Uterus (tissue), 4 donors: ENCODE measurements around the gene CELF4. TPM values are rescaled to one million over a fixed set of nuclear protein-coding genes. Genes with fewer than 3 reads are reported as not detected.

Source experiments
- DNase-seq, 2 donors: peaks; one replicate each; pipeline ENCODE4 v3.0.0-alpha.2; 2019 to 2020
- H3K27ac ChIP-seq, 2 donors: fragments of 200-600 bp; sonication (generic); 1 replicate in 1 of 2; 2 replicates in 1 of 2; pipeline ENCODE4 v1.5.1; 2016 to 2018
- H3K27me3 ChIP-seq, 2 donors: fragments of 200-600 bp; sonication (generic); one replicate each; pipeline ENCODE4 v1.5.1; 2018 to 2019; ENCODE audit warnings: control low read depth in 1 of 2
- H3K36me3 ChIP-seq, 2 donors: fragments of 200-600 bp; sonication (generic); one replicate each; pipeline ENCODE4 v1.5.1; 2019; ENCODE audit warnings: control low read depth in 1 of 2
- H3K4me1 ChIP-seq, 2 donors: fragments of 200-600 bp; sonication (generic); one replicate each; pipeline ENCODE4 v1.5.1; 2018 to 2019; ENCODE audit warnings: control low read depth in 1 of 2
- H3K4me3 ChIP-seq, 2 donors: fragments of 200-600 bp; sonication (generic); 1 replicate in 1 of 2; 2 replicates in 1 of 2; pipeline ENCODE4 v1.5.1; 2018 to 2019; ENCODE audit warnings: mild to moderate bottlenecking in 1 of 2
- H3K9me3 ChIP-seq, 2 donors: fragments of 200-600 bp; sonication (generic); one replicate each; pipeline ENCODE4 v1.5.1; 2019; ENCODE audit warnings: control low read depth in 1 of 2
- POLR2A ChIP-seq, 2 donors: fragments of 450-650 bp; IDR thresholded peaks; one replicate each; pipeline ENCODE4 v1.6.1; 2016; ENCODE audit warnings: antibody characterized with exemption in 2 of 2, mild to moderate bottlenecking in 1 of 2, moderate library complexity in 1 of 2
- intact Hi-C: fragments of 100-400 bp; cut with DNase I; formaldehyde crosslinking; loops from one replicate; pipeline ENCODE4 v1.15.1; 2023; ENCODE audit warnings: low total_unique reads
- total RNA-seq, 4 donors: library from RNA; depleted of rRNA in 3 of 4; stranded (reverse); fragments of >200 nt in 3 of 4; gene quantifications; one replicate each; pipeline versions ENCODE4 v1.1.0 to v1.2.4, GENCODE V29; 2014 to 2023
- TF ChIP-seq, protein P1 (sequence below), 4 experiments: fragments of 200-600 bp in 2 of 4; fragments of 450-650 bp in 2 of 4; sonication (generic) in 2 of 4; IDR thresholded peaks; one replicate each; pipeline ENCODE4 v1.5.1; 2016 to 2019; ENCODE audit warnings: antibody characterized with exemption in 4 of 4, mild to moderate bottlenecking in 2 of 4, moderate library complexity in 1 of 4
- donor health status: DM: yes; HTN: yes; CAD: no.

Gene CELF4
- total RNA-seq, 4 donors from 2014 or later, result 0.18 to 1.7 TPM; not detected in 2

- no peak overlapping the region for H3K4me3 ChIP-seq
- no peak for DNase-seq
- H3K27me3 ChIP-seq, result no peaks in the 10 kb centered on the region
- TF ChIP-seq, protein P1, sequence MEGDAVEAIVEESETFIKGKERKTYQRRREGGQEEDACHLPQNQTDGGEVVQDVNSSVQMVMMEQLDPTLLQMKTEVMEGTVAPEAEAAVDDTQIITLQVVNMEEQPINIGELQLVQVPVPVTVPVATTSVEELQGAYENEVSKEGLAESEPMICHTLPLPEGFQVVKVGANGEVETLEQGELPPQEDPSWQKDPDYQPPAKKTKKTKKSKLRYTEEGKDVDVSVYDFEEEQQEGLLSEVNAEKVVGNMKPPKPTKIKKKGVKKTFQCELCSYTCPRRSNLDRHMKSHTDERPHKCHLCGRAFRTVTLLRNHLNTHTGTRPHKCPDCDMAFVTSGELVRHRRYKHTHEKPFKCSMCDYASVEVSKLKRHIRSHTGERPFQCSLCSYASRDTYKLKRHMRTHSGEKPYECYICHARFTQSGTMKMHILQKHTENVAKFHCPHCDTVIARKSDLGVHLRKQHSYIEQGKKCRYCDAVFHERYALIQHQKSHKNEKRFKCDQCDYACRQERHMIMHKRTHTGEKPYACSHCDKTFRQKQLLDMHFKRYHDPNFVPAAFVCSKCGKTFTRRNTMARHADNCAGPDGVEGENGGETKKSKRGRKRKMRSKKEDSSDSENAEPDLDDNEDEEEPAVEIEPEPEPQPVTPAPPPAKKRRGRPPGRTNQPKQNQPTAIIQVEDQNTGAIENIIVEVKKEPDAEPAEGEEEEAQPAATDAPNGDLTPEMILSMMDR (IDR thresholded peaks at IDR 0.05), result no peak
- no peak for TF ChIP-seq POLR2A (IDR thresholded peaks at IDR 0.05)
- H3K27ac ChIP-seq, result no peak overlapping the region
- no peaks in the 10 kb centered on the region for H3K9me3 ChIP-seq
- no peaks in the 10 kb centered on the region for H3K4me1 ChIP-seq
- intact Hi-C loops, result no loop called here
- no peaks in the 10 kb centered on the region for H3K36me3 ChIP-seq
These were observed 137.2 kb downstream of the CELF4 start for GRCh38 chr18:37428288-37428974.

- no peak overlapping the region for H3K27ac ChIP-seq
- no peaks in the 10 kb centered on the region for H3K36me3 ChIP-seq
- no peak for DNase-seq
- intact Hi-C loops, result no loop called here
- no peak overlapping the region for H3K4me3 ChIP-seq
- no peaks in the 10 kb centered on the region for H3K9me3 ChIP-seq
- H3K27me3 ChIP-seq, result no peaks in the 10 kb centered on the region
- no peaks in the 10 kb centered on the region for H3K4me1 ChIP-seq
- TF ChIP-seq POLR2A (IDR thresholded peaks at IDR 0.05), result no peak
- TF ChIP-seq, protein P1 (IDR thresholded peaks at IDR 0.05), result no peak
These were observed 139.0 kb downstream of the CELF4 start for GRCh38 chr18:37426586-37426985.

DNA sequence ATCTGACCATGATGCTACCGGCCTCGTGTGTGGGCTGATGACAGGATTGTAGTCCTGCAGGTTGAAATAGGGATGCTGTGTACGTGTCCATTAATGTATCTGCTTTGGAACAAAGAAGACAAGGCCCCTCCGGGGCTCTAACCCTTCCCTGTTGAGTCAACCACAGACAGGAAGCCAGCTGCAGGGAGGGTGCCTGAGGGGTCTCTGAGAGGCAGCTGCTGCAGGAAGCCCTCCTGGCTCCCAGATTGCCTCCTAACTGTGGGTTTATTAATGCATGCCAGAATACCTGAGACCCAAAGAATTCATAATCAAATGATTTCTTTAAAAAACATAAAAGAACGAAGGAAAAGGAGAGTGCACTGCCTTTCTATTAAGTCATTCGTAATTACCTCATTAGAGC, 140.4 kb downstream of the CELF4 start:
- TF ChIP-seq, protein P1 (IDR thresholded peaks at IDR 0.05), result no peak
- TF ChIP-seq POLR2A (IDR thresholded peaks at IDR 0.05), result no peak
- no peak overlapping the region for H3K27ac ChIP-seq

GRCh38 chr18:37424507-37424906, 141.1 kb downstream of the CELF4 start:
- Histone ChIP-seq H3K9me3 (no peaks in the 10 kb centered on the region), H3K36me3 (no peaks in the 10 kb centered on the region), H3K4me3 (no peak overlapping the region), H3K4me1 (no peaks in the 10 kb centered on the region), H3K27ac (no peak overlapping the region), H3K27me3 (no peaks in the 10 kb centered on the region)
- intact Hi-C loops, result no loop called here
- no peak for DNase-seq
- TF ChIP-seq, protein P1 (IDR thresholded peaks at IDR 0.05), result no peak
- TF ChIP-seq POLR2A (IDR thresholded peaks at IDR 0.05), result no peak

More for the DNA sequence above, 140.4 kb downstream of the CELF4 start:
- Histone ChIP-seq H3K4me1 (no peaks in the 10 kb centered on the region), H3K4me3 (no peak overlapping the region), H3K36me3 (no peaks in the 10 kb centered on the region), H3K27me3 (no peaks in the 10 kb centered on the region), H3K9me3 (no peaks in the 10 kb centered on the region)
- intact Hi-C loops, result no loop called here
- no peak for DNase-seq

GRCh38 chr18:37422596-37422995, 143.0 kb downstream of the CELF4 start:
- Histone ChIP-seq H3K27me3 (no peaks in the 10 kb centered on the region), H3K9me3 (no peaks in the 10 kb centered on the region), H3K27ac (no peak overlapping the region), H3K4me1 (no peaks in the 10 kb centered on the region), H3K36me3 (no peaks in the 10 kb centered on the region), H3K4me3 (no peak overlapping the region)
- no peak for DNase-seq
- TF ChIP-seq, protein P1 (IDR thresholded peaks at IDR 0.05), result no peak
- TF ChIP-seq POLR2A (IDR thresholded peaks at IDR 0.05), result no peak
- intact Hi-C loops, result no loop called here
